Endothelial cell of umbilical vein (primary cell): Measurements from ENCODE around the gene ATP10A. TPM values are rescaled to one million over a fixed set of nuclear protein-coding genes. Genes with fewer than 3 reads are reported as not detected.

Source experiments
- BruUV-seq: library from RNA; stranded (reverse); fragments of 400-500 nt; replicated peaks from 2 replicates; lab custom pipeline; 2021; lab: Mats Ljungman, UMichigan
- CTCF ChIA-PET: fragments of 300-600, 350-600 bp; sonication (Branson Sonifier 250); formaldehyde crosslinking; loops from one replicate; lab custom pipeline; 2021; ENCODE audit warnings: antibody characterized with exemption, inconsistent platforms; lab: Charles Lee
- POLR2A ChIA-PET: fragments of 300-600, 350-600 bp; sonication (Branson Sonifier 250); formaldehyde crosslinking; loops from one replicate; lab custom pipeline; 2021; ENCODE audit warnings: antibody characterized with exemption, inconsistent platforms; lab: Charles Lee
- DNase-seq: peaks from one replicate; pipeline ENCODE4 v3.0.0-alpha.2; 2011; ENCODE audit warnings: low read depth, low spot score
- FAIRE-seq: peaks from 2 replicates; lab custom pipeline; 2011; peaks lifted over from hg19 to GRCh38; lab: Jason Lieb, UNC
- H2AFZ ChIP-seq: 2 replicates; pipeline ENCODE4 v1.6.0; 2012; ENCODE audit warnings: low read depth, low read length, control low read depth, inconsistent platforms
- H3K27ac ChIP-seq: 2 replicates; pipeline ENCODE4 v1.5.1; 2011; ENCODE audit warnings: low read depth, mild to moderate bottlenecking, control low read depth, low read length, moderate library complexity; ENCODE audit not compliant: insufficient read depth
- H3K27me3 ChIP-seq, 2 experiments: 2 replicates each; pipeline versions ENCODE4 v1.6.0 to v1.6.1; 2011; ENCODE audit warnings: low read length in 2 of 2, mixed read lengths in 1 of 2; ENCODE audit not compliant: control insufficient read depth in 2 of 2, insufficient read depth in 2 of 2
- H3K36me3 ChIP-seq, 2 experiments: 2 replicates in 1 of 2; 3 replicates in 1 of 2; pipeline ENCODE4 v1.5.1; 2011; ENCODE audit warnings: low read length in 2 of 2, mild to moderate bottlenecking in 1 of 2, moderate library complexity in 1 of 2; ENCODE audit not compliant: control insufficient read depth in 2 of 2, insufficient read depth in 2 of 2; ENCODE audit errors: extremely low read depth in 1 of 2
- H3K4me1 ChIP-seq: 3 replicates; pipeline ENCODE4 v1.5.1; 2011; ENCODE audit warnings: mild to moderate bottlenecking, low read length; ENCODE audit not compliant: control insufficient read depth, insufficient read depth; ENCODE audit errors: extremely low read depth
- H3K4me2 ChIP-seq: 2 replicates; pipeline ENCODE4 v1.6.1; 2011; ENCODE audit warnings: low read length, control low read depth, mixed read lengths; ENCODE audit not compliant: insufficient read depth
- H3K4me3 ChIP-seq, 3 experiments: fragments of 200-600 bp in 1 of 3; sonication (generic), shearing (Covaris generic) in 1 of 3; replicated peaks in 1 of 3; 2 replicates each; pipeline ENCODE4 v1.5.1; 2011 to 2016; ENCODE audit warnings: control low read depth in 3 of 3, low read length in 3 of 3, mild to moderate bottlenecking in 2 of 3, inconsistent platforms in 1 of 3, low read depth in 1 of 3, moderate library complexity in 1 of 3; ENCODE audit not compliant: insufficient read depth in 1 of 3
- H3K79me2 ChIP-seq: 2 replicates; pipeline ENCODE4 v1.6.0; 2012; ENCODE audit warnings: low read length, inconsistent platforms; ENCODE audit not compliant: control insufficient read depth, insufficient read depth
- H3K9ac ChIP-seq: replicated peaks from 2 replicates; pipeline ENCODE3; 2011; ENCODE audit warnings: low read length, control low read depth; ENCODE audit not compliant: insufficient read depth; ENCODE audit errors: extremely low read depth
- H3K9me1 ChIP-seq: replicated peaks from 3 replicates; pipeline ENCODE4 v1.6.0; 2011; ENCODE audit warnings: mild to moderate bottlenecking, low read length; ENCODE audit not compliant: control insufficient read depth, insufficient read depth; ENCODE audit errors: extremely low read depth
- H3K9me3 ChIP-seq: replicated peaks from 2 replicates; pipeline ENCODE4 v1.5.1; 2012; ENCODE audit warnings: low read length, inconsistent platforms; ENCODE audit not compliant: control insufficient read depth, insufficient read depth
- H4K20me1 ChIP-seq: replicated peaks from 2 replicates; pipeline ENCODE3; 2011; ENCODE audit warnings: mild to moderate bottlenecking, low read length; ENCODE audit not compliant: control insufficient read depth, insufficient read depth; ENCODE audit errors: extremely low read depth
- EZH2 ChIP-seq: IDR thresholded peaks from 2 replicates; pipeline ENCODE4 v1.6.1; 2012; ENCODE audit warnings: borderline replicate concordance, low read depth, mild to moderate bottlenecking, moderate library complexity, low read length, inconsistent platforms; ENCODE audit not compliant: severe bottlenecking
- FOS ChIP-seq: IDR thresholded peaks from 2 replicates; pipeline ENCODE4 v1.6.1; 2011; ENCODE audit warnings: mild to moderate bottlenecking, low read length, moderate library complexity, borderline replicate concordance; ENCODE audit not compliant: insufficient read depth
- GATA2 ChIP-seq: IDR thresholded peaks from 2 replicates; pipeline ENCODE4 v1.7.0; 2011; ENCODE audit warnings: low read depth, mild to moderate bottlenecking, moderate library complexity, mixed read lengths, low read length; ENCODE audit not compliant: insufficient read length, insufficient read depth
- JUN ChIP-seq: IDR thresholded peaks from 2 replicates; pipeline ENCODE4 v1.6.1; 2011; ENCODE audit warnings: borderline replicate concordance, low read depth; ENCODE audit not compliant: insufficient read length, insufficient read depth
- MAX ChIP-seq: IDR thresholded peaks from 2 replicates; pipeline ENCODE4 v1.6.1; 2011; ENCODE audit not compliant: insufficient read depth, insufficient read length
- MYC ChIP-seq: IDR thresholded peaks from one replicate; pipeline ENCODE4 v1.6.1; 2011; ENCODE audit warnings: mild to moderate bottlenecking, low read depth, low read length
- POLR2A ChIP-seq: IDR thresholded peaks from 2 replicates; pipeline ENCODE4 v1.6.1; 2012; ENCODE audit warnings: low read depth, mild to moderate bottlenecking, control low read depth, low read length
- POLR2AphosphoS5 ChIP-seq: IDR thresholded peaks from 2 replicates; pipeline ENCODE4 v1.6.1; 2012; ENCODE audit warnings: low read depth, mild to moderate bottlenecking, control low read depth, low read length, moderate library complexity; ENCODE audit not compliant: insufficient read depth
- dilution Hi-C: fragments of 300-500 bp; cut with MboI; formaldehyde crosslinking; loops from one replicate; pipeline ENCODE4 v1.15.0; 2019; ENCODE audit warnings: low sequenced_read_pairs; ENCODE audit not compliant: extremely low pct_ligation_motif_present
- intact Hi-C: fragments of 100-400 bp; cut with micrococcal nuclease; formaldehyde crosslinking; loops from one replicate; pipeline ENCODE4 v1.10.0; 2022
- polyA plus RNA-seq, 4 experiments: library from polyadenylated mRNA; depleted of rRNA in 3 of 4; stranded (reverse) in 3 of 4; unstranded in 1 of 4; fragments of >200 nt; gene quantifications; 2 replicates each; pipeline versions ENCODE4 v1.2.1 to v1.2.3, GENCODE V29; 2011 to 2012; ENCODE audit warnings: missing spikeins in 1 of 4
- total RNA-seq: library from RNA; stranded (reverse); gene quantifications from 2 replicates; pipeline ENCODE4 v1.2.3, GENCODE V29; 2021
- TF ChIP-seq, protein P1 (sequence below), 2 donors: IDR thresholded peaks; 1 replicate in 1 of 2; 2 replicates in 1 of 2; pipeline ENCODE4 v1.5.1; 2011; ENCODE audit warnings: low read length in 2 of 2, mild to moderate bottlenecking in 2 of 2, moderate library complexity in 2 of 2, control low read depth in 1 of 2, inconsistent platforms in 1 of 2, low read depth in 1 of 2; ENCODE audit not compliant: insufficient read depth in 1 of 2; ENCODE audit errors: extremely low read depth in 1 of 2

Gene ATP10A
- total and polyA plus RNA-seq, 2 donors (not counting 3 experiments of a cell fraction or from before 2014, with no cell fraction given) = not detected

GRCh38 chr15:25727116-25727515 lies 136.0 kb downstream of the ATP10A start:
- dilution Hi-C loops = no loop called here
- Histone ChIP-seq H3K4me3 (no peak overlapping the region), H4K20me1 (no peaks in the 10 kb centered on the region), H3K9me3 (peaks cover 4% of the 10 kb centered on the region), H2AFZ (no peak overlapping the region), H3K4me2 (no peak overlapping the region), H3K27ac (no peak overlapping the region), H3K36me3 (no peaks in the 10 kb centered on the region), H3K9me1 (no peaks in the 10 kb centered on the region), H3K9ac (no peak overlapping the region), H3K27me3 (no peaks in the 10 kb centered on the region), H3K79me2 (no peaks in the 10 kb centered on the region), H3K4me1 (no peaks in the 10 kb centered on the region)
- DNase-seq = no peak
- intact Hi-C loops = no loop called here
- TF ChIP-seq, protein P1, sequence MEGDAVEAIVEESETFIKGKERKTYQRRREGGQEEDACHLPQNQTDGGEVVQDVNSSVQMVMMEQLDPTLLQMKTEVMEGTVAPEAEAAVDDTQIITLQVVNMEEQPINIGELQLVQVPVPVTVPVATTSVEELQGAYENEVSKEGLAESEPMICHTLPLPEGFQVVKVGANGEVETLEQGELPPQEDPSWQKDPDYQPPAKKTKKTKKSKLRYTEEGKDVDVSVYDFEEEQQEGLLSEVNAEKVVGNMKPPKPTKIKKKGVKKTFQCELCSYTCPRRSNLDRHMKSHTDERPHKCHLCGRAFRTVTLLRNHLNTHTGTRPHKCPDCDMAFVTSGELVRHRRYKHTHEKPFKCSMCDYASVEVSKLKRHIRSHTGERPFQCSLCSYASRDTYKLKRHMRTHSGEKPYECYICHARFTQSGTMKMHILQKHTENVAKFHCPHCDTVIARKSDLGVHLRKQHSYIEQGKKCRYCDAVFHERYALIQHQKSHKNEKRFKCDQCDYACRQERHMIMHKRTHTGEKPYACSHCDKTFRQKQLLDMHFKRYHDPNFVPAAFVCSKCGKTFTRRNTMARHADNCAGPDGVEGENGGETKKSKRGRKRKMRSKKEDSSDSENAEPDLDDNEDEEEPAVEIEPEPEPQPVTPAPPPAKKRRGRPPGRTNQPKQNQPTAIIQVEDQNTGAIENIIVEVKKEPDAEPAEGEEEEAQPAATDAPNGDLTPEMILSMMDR (IDR thresholded peaks at IDR 0.05; ENCODE audit: extremely low read depth in 1 of 2, insufficient read depth in 1 of 2, low read depth in 1 of 2, low read length in 2 of 2) = no peak
- no peak for TF ChIP-seq POLR2AphosphoS5
- no peak for TF ChIP-seq JUN
- TF ChIP-seq EZH2 = no peak
- no peak for TF ChIP-seq FOS
- TF ChIP-seq MYC = no peak
- no peak for TF ChIP-seq GATA2
- TF ChIP-seq POLR2A = no peak
- TF ChIP-seq MAX = no peak
- ChIA-PET CTCF (no interaction called here), POLR2A (no interaction called here)
- no TSS peak for BruUV-seq
- no peak for FAIRE-seq
